Measurements from ENCODE around the gene PTPRM.

DNA sequence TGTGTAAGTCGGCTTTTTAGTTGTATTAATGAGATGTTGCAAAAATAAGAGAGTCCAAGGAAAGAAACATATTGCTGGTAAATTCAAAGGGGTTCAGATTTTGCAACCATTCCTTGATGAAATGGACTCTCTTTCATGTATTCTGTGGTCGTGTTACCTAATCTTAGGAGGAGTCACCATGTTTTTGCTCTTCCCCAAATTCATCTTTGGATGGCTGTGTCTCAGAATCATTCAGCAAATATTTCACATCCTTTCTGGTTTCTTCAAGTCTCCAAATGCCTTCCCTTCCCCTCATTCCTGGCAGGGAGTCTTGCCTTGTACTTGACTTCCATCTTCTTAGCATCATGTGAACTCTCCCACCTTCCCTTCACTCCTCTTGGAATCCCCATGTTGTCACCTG is 66.1 kb downstream of the PTPRM start:
- TF ChIP-seq, protein P1, sequence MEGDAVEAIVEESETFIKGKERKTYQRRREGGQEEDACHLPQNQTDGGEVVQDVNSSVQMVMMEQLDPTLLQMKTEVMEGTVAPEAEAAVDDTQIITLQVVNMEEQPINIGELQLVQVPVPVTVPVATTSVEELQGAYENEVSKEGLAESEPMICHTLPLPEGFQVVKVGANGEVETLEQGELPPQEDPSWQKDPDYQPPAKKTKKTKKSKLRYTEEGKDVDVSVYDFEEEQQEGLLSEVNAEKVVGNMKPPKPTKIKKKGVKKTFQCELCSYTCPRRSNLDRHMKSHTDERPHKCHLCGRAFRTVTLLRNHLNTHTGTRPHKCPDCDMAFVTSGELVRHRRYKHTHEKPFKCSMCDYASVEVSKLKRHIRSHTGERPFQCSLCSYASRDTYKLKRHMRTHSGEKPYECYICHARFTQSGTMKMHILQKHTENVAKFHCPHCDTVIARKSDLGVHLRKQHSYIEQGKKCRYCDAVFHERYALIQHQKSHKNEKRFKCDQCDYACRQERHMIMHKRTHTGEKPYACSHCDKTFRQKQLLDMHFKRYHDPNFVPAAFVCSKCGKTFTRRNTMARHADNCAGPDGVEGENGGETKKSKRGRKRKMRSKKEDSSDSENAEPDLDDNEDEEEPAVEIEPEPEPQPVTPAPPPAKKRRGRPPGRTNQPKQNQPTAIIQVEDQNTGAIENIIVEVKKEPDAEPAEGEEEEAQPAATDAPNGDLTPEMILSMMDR (IDR thresholded peaks at IDR 0.05; ENCODE audit: borderline replicate concordance, extremely low read depth, low read length, poor library complexity, severe bottlenecking) = no peak
- no peak for TF ChIP-seq EZH2 (IDR thresholded peaks at IDR 0.05; ENCODE audit: borderline replicate concordance, low read depth, low read length, severe bottlenecking)

Data from DND-41 (cell line).